ENCODE results near the gene STRN3. TPM values are rescaled to one million over a fixed set of nuclear protein-coding genes. Genes with fewer than 3 reads are reported as not detected.
"Not testable (repeated sequence)": the region's sequence is repeated elsewhere in the genome, so short reads cannot be mapped to it uniquely, and the experiment has no call there.

STRN3 gene
- total RNA-seq, 2 experiments from 2014 or later: 25.2 to 37.0 TPM

DNA sequence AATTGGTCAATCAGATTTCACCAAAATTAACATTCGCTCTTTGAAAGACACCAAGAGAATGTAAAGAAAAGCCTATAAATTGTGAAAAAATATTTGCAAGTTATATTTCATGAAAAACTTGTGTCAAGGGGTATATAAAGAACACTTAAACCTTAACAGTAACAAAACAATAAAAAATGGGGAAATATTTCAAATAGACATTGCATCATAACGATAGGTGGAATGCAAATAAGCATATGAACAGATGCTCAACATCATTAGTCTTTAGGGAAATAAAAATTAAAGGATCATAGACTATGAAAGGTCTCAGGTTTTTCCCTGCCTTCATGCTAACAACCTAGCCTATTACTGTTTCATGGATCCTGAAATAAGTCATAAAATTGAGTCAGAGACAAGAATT lies 87.6 kb downstream of the STRN3 start:
- peaks cover 70% of the 10 kb centered on the region for H3K36me3 ChIP-seq (ENCODE audit: insufficient read depth, low read length)
- H3K9me3 ChIP-seq (ENCODE audit: low read length): no peaks in the 10 kb centered on the region
- intact Hi-C loops (cut with micrococcal nuclease; ENCODE audit: unreplicated experiment): no loop called here
- no peak for DNase-seq (ENCODE audit: low spot score)
- H2AFZ ChIP-seq (ENCODE audit: low read length): no peak overlapping the region
- TF ChIP-seq, protein P1, sequence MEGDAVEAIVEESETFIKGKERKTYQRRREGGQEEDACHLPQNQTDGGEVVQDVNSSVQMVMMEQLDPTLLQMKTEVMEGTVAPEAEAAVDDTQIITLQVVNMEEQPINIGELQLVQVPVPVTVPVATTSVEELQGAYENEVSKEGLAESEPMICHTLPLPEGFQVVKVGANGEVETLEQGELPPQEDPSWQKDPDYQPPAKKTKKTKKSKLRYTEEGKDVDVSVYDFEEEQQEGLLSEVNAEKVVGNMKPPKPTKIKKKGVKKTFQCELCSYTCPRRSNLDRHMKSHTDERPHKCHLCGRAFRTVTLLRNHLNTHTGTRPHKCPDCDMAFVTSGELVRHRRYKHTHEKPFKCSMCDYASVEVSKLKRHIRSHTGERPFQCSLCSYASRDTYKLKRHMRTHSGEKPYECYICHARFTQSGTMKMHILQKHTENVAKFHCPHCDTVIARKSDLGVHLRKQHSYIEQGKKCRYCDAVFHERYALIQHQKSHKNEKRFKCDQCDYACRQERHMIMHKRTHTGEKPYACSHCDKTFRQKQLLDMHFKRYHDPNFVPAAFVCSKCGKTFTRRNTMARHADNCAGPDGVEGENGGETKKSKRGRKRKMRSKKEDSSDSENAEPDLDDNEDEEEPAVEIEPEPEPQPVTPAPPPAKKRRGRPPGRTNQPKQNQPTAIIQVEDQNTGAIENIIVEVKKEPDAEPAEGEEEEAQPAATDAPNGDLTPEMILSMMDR (conservative IDR thresholded peaks at IDR 0.05; ENCODE audit: low read length): no peak
- TF ChIP-seq EZH2phosphoT487 (IDR thresholded peaks at IDR 0.05; ENCODE audit: borderline replicate concordance, low read depth, low read length): no peak
- POLR2A ChIA-PET: interaction anchor here (1.2 kb wide), 1 partner anchor 11 kb away, joined by 4 read pairs; no protein-coding TSS in a partner anchor
- no peak overlapping the region for H3K27ac ChIP-seq (ENCODE audit: low read depth, low read length, poor library complexity, severe bottlenecking)
- CTCF ChIA-PET (ENCODE audit: unreplicated experiment): no interaction called here
- H3K9me2 ChIP-seq (ENCODE audit: insufficient read depth, low read length): no peaks in the 10 kb centered on the region
- H3K4me3 ChIP-seq (ENCODE audit: low read depth, low read length, poor library complexity, severe bottlenecking): no peak overlapping the region
- no peak overlapping the region for H3K4me2 ChIP-seq (ENCODE audit: low read length)
- BruUV-seq (replicated peaks): no TSS peak
- 0 out of 2 replicates have a peak, but pooled peaks cover 2% of the 10 kb centered on the region for H3K79me2 ChIP-seq (ENCODE audit: insufficient read depth, low read depth, low read length)
- no peaks in the 10 kb centered on the region for H4K20me1 ChIP-seq (ENCODE audit: insufficient read depth, low read length)
- H3K4me1 ChIP-seq (ENCODE audit: insufficient read depth, low read length, poor library complexity, severe bottlenecking): no peaks in the 10 kb centered on the region

DNA sequence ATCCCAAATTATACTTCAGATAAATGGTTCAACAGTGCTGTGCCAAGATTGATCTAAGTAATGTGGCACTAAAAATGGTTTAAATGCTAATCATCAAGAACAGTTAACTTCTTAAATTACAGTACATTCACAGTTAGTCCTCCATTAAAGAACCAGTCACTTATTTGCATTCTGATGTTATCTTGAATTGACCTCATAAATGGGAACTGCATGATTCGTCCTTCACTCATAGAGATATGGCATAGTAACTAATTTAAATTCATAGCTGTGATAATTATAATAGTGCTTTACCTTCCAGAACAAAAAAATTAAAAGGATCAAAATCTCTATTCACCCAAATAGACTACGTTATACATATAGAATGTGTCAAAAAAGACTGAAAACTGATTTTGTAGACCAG lies 90.7 kb downstream of the STRN3 start:
- Histone ChIP-seq H3K4me3 (ENCODE audit: low read depth, low read length, poor library complexity, severe bottlenecking) (no peak overlapping the region), H2AFZ (ENCODE audit: low read length) (no peak overlapping the region), H3K4me1 (ENCODE audit: insufficient read depth, low read length, poor library complexity, severe bottlenecking) (no peaks in the 10 kb centered on the region), H3K9me3 (ENCODE audit: low read length) (no peaks in the 10 kb centered on the region), H3K4me2 (ENCODE audit: low read length) (no peak overlapping the region), H3K36me3 (ENCODE audit: insufficient read depth, low read length) (peaks cover 75% of the 10 kb centered on the region), H3K27ac (ENCODE audit: low read depth, low read length, poor library complexity, severe bottlenecking) (no peak overlapping the region), H3K9me2 (ENCODE audit: insufficient read depth, low read length) (no peaks in the 10 kb centered on the region), H3K79me2 (ENCODE audit: insufficient read depth, low read depth, low read length) (0 out of 2 replicates have a peak, but pooled peaks cover 2% of the 10 kb centered on the region), H4K20me1 (ENCODE audit: insufficient read depth, low read length) (no peaks in the 10 kb centered on the region)
- TF ChIP-seq, protein P1 (conservative IDR thresholded peaks at IDR 0.05; ENCODE audit: low read length): no peak
- no peak for TF ChIP-seq EZH2phosphoT487 (IDR thresholded peaks at IDR 0.05; ENCODE audit: borderline replicate concordance, low read depth, low read length)
- intact Hi-C loops (cut with micrococcal nuclease; ENCODE audit: unreplicated experiment): no loop called here
- POLR2A ChIA-PET: no interaction called here
- no peak for DNase-seq (ENCODE audit: low spot score)
- no TSS peak for BruUV-seq (replicated peaks)
- CTCF ChIA-PET (ENCODE audit: unreplicated experiment): no interaction called here

DNA sequence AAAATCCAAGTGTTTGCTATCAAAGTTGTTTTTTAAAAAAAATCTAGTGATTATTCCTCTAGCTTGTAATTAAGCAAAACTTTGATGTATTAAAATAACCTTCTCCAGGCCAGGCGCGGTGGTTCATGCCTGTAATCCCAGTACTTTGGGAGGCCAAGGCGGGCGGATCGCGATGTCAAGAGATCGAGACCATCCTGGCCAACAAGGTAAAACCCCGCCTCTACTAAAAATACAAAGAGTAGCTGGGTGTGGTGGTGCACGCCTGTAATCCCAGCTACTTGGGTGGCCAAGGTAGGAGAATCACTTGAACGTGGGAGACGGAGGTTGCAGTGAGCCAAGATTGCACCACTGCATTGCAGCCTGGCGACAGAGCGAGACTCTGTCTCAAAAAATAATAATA lies 92.2 kb downstream of the STRN3 start:
- H3K27ac ChIP-seq (ENCODE audit: low read depth, low read length, poor library complexity, severe bottlenecking); H3K4me2 ChIP-seq (ENCODE audit: low read length); H3K9me2 ChIP-seq (ENCODE audit: insufficient read depth, low read length); H2AFZ ChIP-seq (ENCODE audit: low read length); H3K9me3 ChIP-seq (ENCODE audit: low read length); H3K4me1 ChIP-seq (ENCODE audit: insufficient read depth, low read length, poor library complexity, severe bottlenecking); BruUV-seq (replicated peaks); DNase-seq (ENCODE audit: low spot score); H3K4me3 ChIP-seq (ENCODE audit: low read depth, low read length, poor library complexity, severe bottlenecking); H4K20me1 ChIP-seq (ENCODE audit: insufficient read depth, low read length); CTCF ChIA-PET (ENCODE audit: unreplicated experiment); intact Hi-C loops (cut with micrococcal nuclease; ENCODE audit: unreplicated experiment); H3K79me2 ChIP-seq (ENCODE audit: insufficient read depth, low read depth, low read length): not testable (repeated sequence)
- POLR2A ChIA-PET: interaction anchor here (0.8 to 3.6 kb wide), 2 partner anchors 11 to 15 kb away, joined by 3 to 25 read pairs; no protein-coding TSS in a partner anchor
- H3K36me3 ChIP-seq (ENCODE audit: insufficient read depth, low read length): peaks cover 73% of the 10 kb centered on the region

All from OCI-LY7 (cell line).